Limb (tissue), 2 donors: ENCODE results near the gene C5orf58.
"Not testable (repeated sequence)": the region's sequence is repeated elsewhere in the genome, so short reads cannot be mapped to it uniquely, and the experiment has no call there.

Experiments used
- DNase-seq, 2 donors: peaks; one replicate each; pipeline ENCODE4 v3.0.0-alpha.2; 2016; ENCODE audit errors: extremely low spot score in 2 of 2

Gene C5orf58

DNA sequence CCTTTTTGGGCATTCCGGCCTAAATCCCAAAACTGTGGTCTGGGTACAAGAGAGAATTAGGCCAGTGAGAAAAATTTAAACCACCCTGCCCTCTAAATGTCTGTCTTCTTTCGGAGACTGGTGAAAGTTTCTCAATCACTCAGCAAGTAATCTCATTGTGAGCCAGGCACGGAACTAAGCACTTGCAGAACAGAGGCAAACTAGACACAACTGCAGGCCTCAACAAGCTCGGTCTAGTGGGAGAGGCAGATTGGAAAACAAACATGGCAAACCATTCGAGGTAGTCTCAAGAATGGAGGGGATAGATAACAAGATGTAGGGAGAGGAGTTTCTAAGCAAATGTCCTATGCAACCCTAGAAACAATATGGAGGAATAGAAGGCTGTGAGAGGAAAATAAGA, 8.9 kb upstream of the C5orf58 start:
- no peak for DNase-seq

DNA sequence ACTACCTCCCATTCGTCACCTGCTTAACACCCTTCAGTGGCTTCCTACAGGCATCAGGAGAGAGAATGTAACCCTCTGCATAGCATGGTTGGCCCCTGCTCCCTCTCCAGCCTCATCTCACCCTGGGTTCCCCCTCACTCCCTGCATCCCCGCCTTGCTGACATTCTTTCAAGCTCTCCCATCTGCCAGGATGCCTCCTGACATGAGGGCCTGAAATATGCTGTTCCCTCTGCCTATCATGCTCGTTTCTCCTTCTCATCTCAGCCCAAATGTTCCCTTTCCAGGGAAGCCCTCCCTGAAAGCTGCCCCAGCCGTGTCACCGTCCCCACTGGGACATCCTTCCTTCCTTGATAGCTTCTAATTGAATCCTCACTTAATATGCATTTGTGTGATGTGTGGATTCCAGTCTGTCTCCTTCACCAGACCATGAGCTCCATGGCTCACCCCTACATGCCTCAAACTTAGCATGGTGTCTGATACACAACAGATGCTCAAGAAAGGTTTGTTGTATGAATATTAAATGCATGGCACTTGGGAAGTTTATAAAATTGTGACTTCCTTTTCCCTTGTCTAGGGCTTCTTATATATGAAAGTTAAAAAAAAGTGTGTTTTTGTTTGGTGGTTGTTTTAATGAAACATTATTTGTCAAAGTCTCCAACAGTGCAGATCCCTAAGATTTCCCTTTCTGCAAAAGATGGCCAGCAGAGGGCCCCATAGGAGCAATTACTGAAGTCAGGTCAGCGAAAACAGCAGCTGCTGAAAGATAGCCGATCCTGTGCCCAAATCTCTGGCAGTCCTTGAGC, 7.3 kb upstream of the C5orf58 start:
- DNase-seq = peak; percentile 82 to 83

DNA sequence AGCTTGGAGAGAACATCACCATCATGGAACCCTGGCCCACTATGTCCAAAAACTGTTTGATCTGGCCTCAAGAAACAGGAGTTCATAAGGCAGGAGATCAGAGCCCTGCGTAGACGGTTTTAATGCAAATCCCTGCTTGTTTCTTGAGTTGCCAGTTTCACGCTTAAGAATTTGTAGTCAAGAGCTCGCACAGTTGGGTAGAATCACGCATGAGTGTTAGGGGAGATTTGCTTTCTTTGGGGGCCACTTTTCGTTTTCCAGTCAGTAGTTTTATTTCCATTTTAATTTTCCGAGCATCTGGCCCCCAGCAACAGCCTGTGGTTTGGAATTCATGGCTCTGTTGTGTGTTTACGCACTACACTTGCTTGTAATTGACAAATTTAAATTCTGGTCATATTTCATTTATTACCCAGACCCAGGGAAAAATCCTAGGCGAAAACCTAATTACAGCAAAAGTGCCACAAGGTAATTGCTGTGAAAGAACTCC, 6.6 kb upstream of the C5orf58 start:
- no peak for DNase-seq

DNA sequence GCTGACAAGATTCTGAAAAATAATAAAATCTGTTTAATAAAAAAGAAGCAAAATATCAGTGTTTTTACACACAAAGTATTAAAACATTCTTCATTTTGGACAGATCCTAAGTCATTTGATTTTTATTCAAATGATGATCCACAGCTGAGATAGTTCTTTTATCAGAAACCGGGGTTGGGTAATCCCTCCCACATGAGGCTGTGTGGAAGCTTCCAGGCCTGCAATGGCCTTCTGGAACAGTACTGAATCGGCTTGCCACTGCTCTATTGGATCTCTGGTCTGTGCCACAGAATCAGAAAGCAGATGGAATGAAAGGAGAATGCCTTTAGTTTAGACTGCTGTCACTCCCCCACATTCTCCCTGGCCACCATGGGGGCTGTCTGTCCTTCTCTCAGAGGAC, 6.1 kb upstream of the C5orf58 start:
- no peak for DNase-seq

DNA sequence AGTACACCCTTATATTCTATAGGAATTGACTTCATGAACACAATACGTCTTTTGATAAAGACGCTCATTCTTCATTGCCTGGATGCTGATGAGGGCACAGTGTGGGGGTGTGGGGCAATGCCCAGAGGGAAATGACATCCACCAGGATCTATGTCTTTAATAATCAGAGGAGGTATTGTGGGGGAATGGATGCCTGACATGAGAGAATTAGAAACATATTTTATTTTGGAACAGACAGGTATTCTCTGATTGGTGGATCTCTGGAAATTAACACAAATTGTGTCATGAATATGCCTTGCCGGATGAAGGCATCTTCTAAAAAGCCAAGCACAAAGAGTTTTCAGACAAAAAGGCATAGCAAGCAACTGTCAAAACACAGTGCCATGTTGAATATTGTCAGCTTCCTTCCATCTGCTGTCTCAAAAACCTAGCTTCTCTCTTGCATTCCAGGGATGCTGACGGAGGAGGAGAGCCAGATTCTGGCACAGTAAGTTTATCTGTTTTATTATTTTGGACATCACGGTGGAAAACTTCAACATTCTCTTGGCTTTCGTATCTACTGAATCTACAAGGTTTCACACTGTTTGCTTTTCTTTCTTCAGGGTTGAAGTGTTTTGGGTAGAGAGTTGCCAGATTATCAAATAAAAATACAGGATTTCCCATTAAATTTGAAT, 3.9 kb upstream of the C5orf58 start:
- DNase-seq = peak in 1 of 2 donors; percentile 40

DNA sequence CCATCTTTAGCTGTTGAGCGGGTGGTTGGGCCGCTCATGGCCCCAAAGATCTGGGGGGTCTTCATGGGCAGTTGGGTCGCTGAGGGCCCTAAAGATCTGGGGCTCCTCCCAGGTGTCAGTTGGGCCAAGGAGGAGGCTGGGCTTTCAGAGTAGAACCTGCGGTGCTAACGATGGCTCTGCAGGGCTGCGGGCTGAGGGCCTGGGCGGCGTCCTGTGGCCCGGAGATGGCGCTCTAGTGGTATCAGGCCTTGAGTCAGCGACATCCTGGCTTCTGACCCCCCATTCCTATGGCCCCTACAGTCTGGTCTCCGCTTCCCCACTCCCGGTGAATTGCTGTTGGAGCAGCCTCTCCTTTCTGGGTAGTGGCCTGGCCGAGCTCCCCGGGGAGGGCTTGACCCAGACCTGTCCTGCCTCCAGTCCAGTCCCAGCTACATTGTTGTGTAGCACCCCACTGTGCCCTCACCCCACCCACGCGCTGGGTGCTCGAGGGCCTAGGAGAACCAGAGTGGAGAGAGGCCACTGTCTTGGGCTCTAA, 640 bp downstream of the C5orf58 start:
- DNase-seq = no peak

DNA sequence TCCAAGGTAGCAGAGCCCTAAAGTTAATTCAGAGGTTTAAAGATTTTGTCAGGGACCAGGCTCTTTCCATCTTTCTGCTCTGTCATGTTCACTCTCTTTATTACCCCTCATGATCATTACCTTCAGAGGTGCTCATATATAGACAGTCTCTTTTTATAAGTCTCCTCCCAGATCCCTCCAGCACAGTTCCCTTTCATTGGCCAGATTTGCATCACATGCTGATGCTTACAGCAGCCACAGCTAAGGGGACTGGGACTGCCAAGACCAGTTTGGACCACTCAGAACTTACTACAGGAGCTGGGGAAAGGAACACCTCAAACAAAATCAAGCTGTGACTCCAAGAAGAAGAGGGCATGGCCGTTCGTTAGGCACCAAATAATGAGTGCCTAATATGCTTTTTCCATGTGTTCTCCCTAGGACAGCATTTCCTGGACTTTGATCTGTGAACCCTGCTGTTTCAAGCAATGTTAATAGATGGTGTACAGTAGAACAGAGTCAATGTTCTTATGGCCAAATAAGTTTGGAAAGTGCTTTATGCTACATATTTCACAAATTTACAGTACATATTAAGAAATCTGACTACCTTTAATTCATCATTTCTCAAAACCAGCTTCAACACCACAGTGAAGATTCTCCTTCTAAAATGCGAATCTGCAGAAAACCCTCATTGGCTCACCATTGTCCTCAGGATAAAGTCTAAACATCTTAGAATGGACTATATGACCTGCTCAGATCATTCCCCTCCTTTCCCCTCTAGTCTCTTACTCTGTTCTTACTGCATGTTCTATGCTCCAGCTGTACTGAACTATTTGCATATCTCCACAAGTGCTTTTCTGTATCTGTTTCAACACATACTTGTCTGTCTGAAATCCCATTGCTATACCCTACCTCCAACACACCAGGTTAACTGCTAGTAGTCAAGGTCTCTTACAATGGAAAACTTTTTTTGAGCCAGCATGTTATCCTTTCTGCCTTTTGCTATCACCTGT, 3.4 kb downstream of the C5orf58 start:
- DNase-seq = no peak

DNA sequence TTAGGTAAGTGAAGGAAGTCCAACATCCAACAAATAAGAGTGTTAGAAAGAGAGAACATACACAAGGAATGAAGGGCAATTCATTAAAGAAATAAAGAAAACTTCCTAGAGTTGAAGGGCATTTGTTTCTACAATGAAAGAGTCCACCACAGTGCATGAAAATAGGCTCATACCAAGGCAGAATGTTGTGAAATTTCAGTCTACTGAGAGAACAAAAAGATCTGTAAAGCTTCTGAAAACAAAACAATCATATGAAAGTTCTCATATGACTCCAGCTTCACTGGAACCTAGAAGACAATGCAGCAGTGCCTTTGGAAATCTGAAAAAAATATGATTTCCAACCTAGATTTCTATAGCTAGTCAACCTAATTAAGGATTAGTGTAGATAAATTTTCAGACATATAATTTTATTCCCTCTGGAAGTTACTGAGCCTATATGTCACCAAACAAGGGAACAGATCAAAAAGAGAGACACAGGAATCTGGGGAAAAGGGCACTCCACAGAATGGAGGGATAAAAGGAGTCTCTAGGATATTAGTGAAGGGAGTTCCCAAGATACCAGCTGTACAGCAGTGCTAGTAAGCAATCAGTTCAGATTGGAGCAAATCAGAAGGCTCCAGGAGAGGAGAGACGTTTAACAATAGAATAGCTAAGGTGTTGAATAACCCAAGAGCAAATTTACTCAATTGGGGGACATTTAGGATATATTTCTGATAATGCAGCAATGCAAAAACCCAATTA, 5.8 kb downstream of the C5orf58 start:
- DNase-seq = no peak

DNA sequence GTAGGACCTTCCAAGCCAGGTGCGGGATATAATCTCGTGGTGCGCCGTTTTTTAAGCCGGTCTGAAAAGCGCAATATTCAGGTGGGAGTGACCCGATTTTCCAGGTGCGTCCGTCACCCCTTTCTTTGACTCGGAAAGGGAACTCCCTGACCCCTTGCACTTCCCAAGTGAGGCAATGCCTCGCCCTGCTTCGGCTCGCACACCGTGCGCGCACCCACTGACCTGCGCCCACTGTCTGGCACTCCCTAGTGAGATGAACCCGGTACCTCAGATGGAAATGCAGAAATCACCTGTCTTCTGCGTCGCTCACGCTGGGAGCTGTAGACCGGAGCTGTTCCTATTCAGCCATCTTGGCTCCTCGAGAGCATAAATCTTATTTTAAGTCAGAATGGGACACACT, 12.7 kb downstream of the C5orf58 start:
- DNase-seq = not testable (repeated sequence)

DNA sequence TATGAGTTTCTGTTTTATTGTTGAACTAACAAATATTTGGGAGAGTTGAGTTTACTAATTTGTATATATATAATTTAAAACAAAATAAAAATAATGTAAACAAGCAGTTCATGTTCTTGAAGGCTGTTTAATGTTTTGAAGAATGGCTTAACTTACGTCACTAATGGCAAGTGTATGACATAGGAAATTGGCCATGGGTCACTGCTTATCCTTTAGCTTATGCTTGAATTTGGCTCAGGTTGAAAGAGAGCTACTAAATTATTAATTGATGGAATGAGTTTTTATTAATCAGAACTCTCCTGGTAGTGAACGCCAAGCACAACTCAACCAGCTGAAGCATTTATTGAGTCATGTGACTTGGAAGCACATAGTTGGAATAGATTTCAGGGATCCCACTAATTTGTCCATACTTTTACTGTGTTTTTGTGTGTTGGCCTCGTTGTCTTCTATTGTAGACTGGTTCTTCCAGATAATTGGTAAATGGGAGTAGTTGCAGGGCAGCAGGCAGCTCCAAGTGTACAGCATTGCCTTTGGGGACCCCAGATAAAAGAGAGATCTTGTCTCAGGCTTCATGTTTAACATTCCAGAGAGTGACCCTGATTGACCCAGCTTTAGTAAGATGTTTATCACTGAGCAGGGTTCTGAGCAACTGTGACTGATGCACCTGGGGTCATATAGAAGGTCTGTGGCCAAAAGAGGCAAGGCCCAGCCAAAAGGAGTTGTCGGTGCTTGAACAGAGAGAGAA, 13.5 kb downstream of the C5orf58 start:
- DNase-seq = no peak

DNA sequence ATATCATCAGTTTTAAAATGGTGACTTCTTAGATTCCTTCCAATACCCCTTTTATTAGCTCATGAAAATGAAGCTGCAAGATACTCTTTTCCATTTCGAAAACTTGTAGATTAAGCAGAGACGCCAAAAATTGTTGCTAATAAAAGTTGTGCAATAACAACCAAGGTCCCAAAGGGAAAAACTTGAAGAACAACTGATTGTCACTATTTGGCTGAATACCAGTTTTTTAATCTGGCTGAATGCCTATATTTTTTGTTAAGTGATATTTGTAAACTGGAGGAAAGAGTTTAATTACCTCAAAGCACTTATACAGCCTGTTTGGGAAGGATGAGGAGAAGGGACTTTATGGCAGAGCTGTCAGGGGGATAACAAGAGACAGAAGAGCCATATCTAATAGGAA, 14.6 kb downstream of the C5orf58 start:
- no peak for DNase-seq

DNA sequence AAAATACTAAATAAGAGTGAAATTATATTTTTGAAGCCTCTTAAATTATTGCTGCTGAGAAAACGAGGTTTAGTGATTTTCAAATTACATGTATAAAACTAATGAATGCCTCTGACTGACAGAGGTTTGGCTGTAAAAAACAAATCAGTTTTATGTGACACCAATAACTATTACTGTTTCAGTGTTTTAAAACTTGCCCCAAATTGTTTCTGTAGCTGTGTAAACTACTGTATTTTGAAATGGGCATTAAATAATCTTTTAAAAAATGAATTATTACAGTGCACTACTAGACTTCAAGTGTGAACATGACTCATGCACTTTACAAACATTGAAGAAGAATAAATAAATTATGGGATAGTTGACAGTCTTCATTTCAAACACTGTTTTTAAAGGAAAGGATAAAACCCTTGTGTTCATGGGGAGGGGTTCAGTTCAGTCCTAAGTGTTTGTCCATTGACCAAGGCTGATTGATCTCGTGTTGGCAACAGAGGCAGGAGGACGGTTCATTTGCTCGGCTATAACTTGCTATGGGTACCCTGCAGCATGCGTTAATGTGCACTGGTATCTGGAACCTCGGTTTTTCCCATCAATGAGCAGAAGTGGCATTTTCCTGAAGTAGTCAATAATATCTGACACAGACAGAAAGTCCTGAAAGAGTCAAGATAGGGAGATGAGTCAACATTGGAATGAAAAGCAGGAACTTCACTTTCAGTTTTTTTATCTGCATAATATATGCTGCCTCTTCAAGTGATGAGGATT, 15.6 kb downstream of the C5orf58 start:
- DNase-seq = no peak

DNA sequence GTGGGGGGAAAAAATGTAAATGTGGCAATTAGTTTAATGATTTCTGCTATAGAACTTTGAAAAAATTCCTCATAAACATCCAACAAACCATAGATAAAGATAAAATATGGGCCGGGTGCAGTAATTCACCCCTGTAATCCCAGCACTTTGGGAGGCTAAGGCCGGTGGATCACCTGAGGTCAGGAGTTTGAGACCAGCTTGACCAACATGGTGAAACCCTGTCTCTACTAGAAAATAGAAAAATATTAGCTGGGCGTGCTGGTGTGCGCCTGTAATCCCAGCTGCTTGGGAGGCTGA, 16.1 kb downstream of the C5orf58 start:
- not testable (repeated sequence) for DNase-seq

DNA sequence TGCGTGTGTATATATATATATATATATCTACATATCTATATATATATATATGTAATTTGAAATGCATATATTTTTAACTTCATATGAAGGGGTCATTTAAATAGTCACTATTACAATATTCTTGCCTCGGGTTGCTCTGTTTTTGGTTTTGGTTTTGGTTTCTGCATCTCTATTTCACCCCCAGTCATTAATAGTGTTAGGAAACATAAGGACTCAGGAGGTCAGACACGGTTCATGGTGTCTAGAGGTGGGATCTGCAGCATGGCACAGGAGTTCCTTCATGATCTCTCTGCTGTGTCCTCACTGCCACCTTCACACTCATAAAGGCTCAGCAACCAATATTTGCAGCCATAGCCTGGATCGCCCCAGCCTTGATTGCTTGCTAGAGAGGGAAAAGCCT, 16.6 kb downstream of the C5orf58 start:
- no peak for DNase-seq

DNA sequence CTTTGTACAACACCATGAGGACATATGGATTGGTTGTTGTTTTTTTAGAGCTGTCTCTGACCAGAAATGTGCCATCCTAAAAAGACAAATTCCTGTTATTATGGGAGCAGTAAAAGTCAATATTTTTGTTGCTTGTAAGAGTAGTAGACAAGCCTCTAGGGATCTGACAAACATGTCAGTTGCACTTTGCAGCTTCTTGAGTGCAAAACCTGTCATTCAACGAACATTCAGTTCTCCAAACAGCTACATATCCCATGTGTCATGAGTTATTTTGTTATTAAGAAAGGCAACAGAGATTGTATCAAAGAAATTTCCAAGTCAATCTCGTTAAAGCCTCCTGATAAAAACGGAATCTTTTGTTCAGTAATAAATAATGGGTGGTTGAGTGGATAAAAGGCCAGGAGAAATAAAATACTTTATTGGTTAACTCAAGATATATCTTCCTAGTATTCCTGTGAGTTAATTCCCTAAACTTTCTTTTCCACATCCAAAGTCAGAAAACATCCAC, 18.1 kb downstream of the C5orf58 start:
- DNase-seq = no peak

DNA sequence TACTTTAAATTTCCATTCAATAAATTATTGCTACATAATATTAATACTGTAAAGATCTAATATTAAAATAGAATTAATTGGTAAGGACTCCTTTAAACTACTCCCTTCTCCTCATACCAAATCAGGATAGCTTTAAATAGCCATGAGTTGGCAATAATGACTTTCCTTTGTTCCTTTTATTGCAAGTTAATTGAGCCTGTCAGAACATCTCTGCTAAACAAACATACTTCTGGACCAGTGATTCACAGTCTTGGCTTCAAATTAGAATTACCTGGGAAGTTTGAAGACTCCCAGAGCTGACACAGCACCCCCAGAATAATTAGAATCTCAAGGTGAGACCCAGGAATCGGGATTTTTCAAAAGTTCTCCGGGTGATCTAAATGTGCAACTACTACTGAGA, 18.7 kb downstream of the C5orf58 start:
- DNase-seq = no peak

DNA sequence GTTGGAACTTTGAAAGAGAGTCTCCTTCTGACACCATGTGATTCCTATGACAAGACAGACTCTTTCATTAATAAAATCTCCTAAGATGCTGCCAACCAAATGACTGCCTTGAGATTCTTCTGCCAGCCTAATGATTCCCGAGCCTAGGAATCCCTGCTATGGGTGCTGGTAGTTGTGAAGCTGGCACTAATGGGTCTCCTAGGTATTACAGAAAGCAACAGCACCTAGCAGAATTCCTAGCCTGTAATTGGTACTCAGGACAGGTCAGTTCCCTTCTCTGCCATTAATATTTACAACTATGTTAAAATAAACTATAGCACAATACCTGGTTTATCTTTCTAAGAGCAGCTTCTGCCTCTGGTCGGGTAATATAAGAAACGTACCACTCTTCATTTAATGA, 19.3 kb downstream of the C5orf58 start:
- no peak for DNase-seq

DNA sequence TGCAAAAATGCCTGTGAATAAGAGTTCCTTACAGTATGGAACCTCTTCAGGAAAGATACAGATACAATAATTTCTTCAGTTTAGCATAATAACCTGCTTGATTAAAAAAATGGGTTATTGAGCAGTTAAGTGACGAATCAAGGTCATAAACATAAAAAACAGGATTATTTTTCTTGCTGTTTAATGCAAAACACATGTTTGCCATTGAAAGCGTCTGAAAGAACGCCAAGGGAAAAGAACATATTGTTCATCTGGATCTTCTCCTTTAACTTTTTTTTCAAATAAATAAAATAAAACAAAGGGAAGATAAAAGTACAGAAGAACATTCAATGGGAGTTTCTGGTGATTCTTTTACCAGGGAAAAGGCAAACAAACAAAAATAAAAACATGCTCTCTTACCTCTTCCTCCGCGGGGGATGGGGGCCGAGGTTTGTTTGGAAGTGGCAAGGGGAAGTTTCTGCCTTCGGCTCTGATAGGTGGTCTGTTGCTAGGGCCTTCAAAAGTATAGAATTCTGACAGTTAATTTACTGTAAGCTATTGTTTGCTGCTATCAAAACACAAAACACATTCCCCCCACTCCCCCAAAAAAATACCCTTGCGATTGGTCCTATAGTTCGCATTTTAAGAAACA, 20.1 kb downstream of the C5orf58 start:
- peak in 1 of 2 donors; percentile 50 for DNase-seq

DNA sequence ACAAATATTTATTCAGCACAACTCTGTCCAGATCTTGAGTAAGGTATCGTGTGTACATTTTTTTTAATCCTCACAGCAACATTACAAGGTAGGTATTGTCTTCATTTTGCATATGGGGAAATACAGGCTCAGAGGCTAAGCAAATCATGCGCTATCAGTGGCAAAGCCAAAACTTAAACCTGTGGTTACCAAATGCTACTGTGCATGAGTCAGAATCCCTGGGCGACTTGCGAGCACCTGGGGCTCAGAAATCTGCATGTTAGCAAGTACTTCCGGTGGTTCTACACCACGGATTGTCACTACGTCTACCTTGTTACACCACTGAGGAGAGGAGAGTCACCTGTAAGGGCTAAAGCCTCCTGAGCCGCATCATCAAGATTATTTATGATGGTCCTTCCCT, 21.3 kb downstream of the C5orf58 start:
- DNase-seq = no peak
